Activated CD4-positive, alpha-beta T cell treated with anti-CD3 and anti-CD28 coated beads for 36 hours (primary cell): ENCODE results near the gene RNU5B-1. TPM values are rescaled to one million over a fixed set of nuclear protein-coding genes. Genes with fewer than 3 reads are reported as not detected.

Experiments
- ATAC-seq: fragments of 200-7000 bp; cut with Tn5 transposase; one replicate; pipeline ENCODE4 v1.10.0; 2021; ENCODE audit warnings: mild to moderate bottlenecking, moderate library complexity
- CTCF ChIA-PET: fragments of 350-600 bp; sonication (Branson Sonifier 250); formaldehyde crosslinking; loops from one replicate; lab custom pipeline; 2021; ENCODE audit warnings: antibody characterized with exemption; lab: Charles Lee
- POLR2A ChIA-PET: fragments of 350-600 bp; sonication (Branson Sonifier 250); formaldehyde crosslinking; loops from one replicate; lab custom pipeline; 2021; ENCODE audit warnings: antibody characterized with exemption, inconsistent platforms; lab: Charles Lee
- DNase-seq: peaks from one replicate; pipeline ENCODE4 v3.0.0-alpha.2; 2020
- H3K27ac Mint-ChIP-seq: one replicate; pipeline ENCODE4 v1.8.0; 2021; ENCODE audit warnings: mixed read lengths
- H3K27me3 Mint-ChIP-seq: one replicate; pipeline ENCODE4 v1.8.0; 2021; ENCODE audit warnings: mixed read lengths
- H3K36me3 Mint-ChIP-seq: one replicate; pipeline ENCODE4 v1.8.0; 2021; ENCODE audit warnings: low read depth, mixed read lengths
- H3K4me1 Mint-ChIP-seq: one replicate; pipeline ENCODE4 v1.8.0; 2021; ENCODE audit warnings: mixed read lengths
- H3K4me3 Mint-ChIP-seq: one replicate; pipeline ENCODE4 v1.8.0; 2021; ENCODE audit warnings: mild to moderate bottlenecking, moderate library complexity, mixed read lengths
- H3K9me3 Mint-ChIP-seq: one replicate; pipeline ENCODE4 v1.8.0; 2021; ENCODE audit warnings: low read depth, mixed read lengths
- intact Hi-C, 2 experiments: fragments of 100-400 bp; cut with DNase I in 1 of 2; cut with micrococcal nuclease in 1 of 2; formaldehyde crosslinking; loops; one replicate each; pipeline versions ENCODE4 v1.14.2 to v1.15.1; 2022 to 2024; cut with DNase I, micrococcal nuclease
- total RNA-seq, 2 experiments: library from RNA; stranded (reverse); gene quantifications; one replicate each; pipeline ENCODE4 v1.2.3, GENCODE V29; 2021

The RNU5B-1 gene
- total RNA-seq, 2 experiments from 2014 or later, result not detected

GRCh38 chr15:65289261-65289854, 15.1 kb upstream of the RNU5B-1 start:
- H3K4me3 Mint-ChIP-seq, result no peak overlapping the region
- POLR2A ChIA-PET, result interaction anchor here (6.6 kb wide), 1 partner anchor 16 kb away, joined by 137 read pairs; the partner anchor contains the start of gene RNU5B-1
- intact Hi-C loops, result no loop called here
- H3K9me3 Mint-ChIP-seq, result no peaks in the 10 kb centered on the region
- no peak overlapping the region for H3K27ac Mint-ChIP-seq
- ATAC-seq, result no peak
- CTCF ChIA-PET, result interaction anchor here (0.7 kb wide), 1 partner anchor 72 kb away, joined by 3 read pairs; no protein-coding TSS in a partner anchor
- DNase-seq, result no peak
- peaks cover 17% of the 10 kb centered on the region for H3K4me1 Mint-ChIP-seq
- H3K27me3 Mint-ChIP-seq, result no peaks in the 10 kb centered on the region
- no peaks in the 10 kb centered on the region for H3K36me3 Mint-ChIP-seq

DNA sequence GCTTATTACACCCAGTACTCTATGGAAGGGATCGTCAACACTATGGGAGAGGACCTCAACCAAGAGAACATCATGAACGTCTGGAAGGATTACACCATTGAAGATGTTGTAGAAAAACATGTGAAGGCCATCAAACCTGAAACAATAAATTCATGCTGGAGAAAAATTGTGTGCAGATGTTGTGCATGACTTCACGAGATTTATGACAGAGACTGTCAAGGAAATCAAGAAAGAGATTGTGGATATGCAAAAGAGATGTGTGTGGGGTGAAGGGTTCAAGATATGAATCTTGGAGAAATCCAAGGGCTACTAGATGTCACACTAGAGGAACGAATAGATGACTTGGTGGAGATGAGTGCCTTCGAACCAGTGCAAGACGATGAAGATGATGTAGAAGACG, 14.2 kb upstream of the RNU5B-1 start:
- no peak for DNase-seq
- H3K4me1 Mint-ChIP-seq, result peaks cover 18% of the 10 kb centered on the region
- intact Hi-C loops, result loop anchor here in 1 of 2 experiments (10.0 kb wide), 1 partner anchor 555 kb away; no protein-coding TSS in a partner anchor
- no peaks in the 10 kb centered on the region for H3K36me3 Mint-ChIP-seq
- no peaks in the 10 kb centered on the region for H3K9me3 Mint-ChIP-seq
- POLR2A ChIA-PET, result interaction anchor here (6.6 kb wide), 1 partner anchor 15 kb away, joined by 137 read pairs; the partner anchor contains the start of gene RNU5B-1
- no peak for ATAC-seq
- no peak overlapping the region for H3K27ac Mint-ChIP-seq
- no peaks in the 10 kb centered on the region for H3K27me3 Mint-ChIP-seq
- H3K4me3 Mint-ChIP-seq, result no peak overlapping the region
- CTCF ChIA-PET, result interaction anchor here (0.7 kb wide), 1 partner anchor 73 kb away, joined by 3 read pairs; no protein-coding TSS in a partner anchor

- no peak for DNase-seq
- H3K4me1 Mint-ChIP-seq, result peaks cover 22% of the 10 kb centered on the region
- no peaks in the 10 kb centered on the region for H3K9me3 Mint-ChIP-seq
- ChIA-PET POLR2A (interaction anchor here (1.0 kb wide), 1 partner anchor 12 kb away, joined by 5 read pairs; the partner anchor contains the start of gene RNU5B-1), CTCF (no interaction called here)
- intact Hi-C loops, result loop anchor here in 1 of 2 experiments (10.0 kb wide), 1 partner anchor 558 kb away; no protein-coding TSS in a partner anchor
- no peak for ATAC-seq
- no peaks in the 10 kb centered on the region for H3K27me3 Mint-ChIP-seq
- no peak overlapping the region for H3K27ac Mint-ChIP-seq
- no peaks in the 10 kb centered on the region for H3K36me3 Mint-ChIP-seq
- H3K4me3 Mint-ChIP-seq, result no peak overlapping the region
Measured at GRCh38 chr15:65292938-65293518, 11.4 kb upstream of the RNU5B-1 start.

GRCh38 chr15:65298731-65299130, 5.7 kb upstream of the RNU5B-1 start:
- ATAC-seq, result no peak
- DNase-seq, result peak; percentile 21
- ChIA-PET CTCF (interaction anchor here (1.1 to 2.7 kb wide), 4 partner anchors 13 to 404 kb away, joined by 6 to 20 read pairs (median 9); partner anchors contain the start of genes CLPX and PARP16), POLR2A (interaction anchor here (1.7 to 2.3 kb wide), 2 partner anchors 12 to 114 kb away, joined by 11 to 33 read pairs; partner anchors contain the start of genes CLPX and PARP16)
- intact Hi-C loops, result loop anchor here (5.0 to 10.0 kb wide), 3 partner anchors 266 to 1136 kb away; partner anchors contain the start of gene PPIB (in 1 of the 2)
- Mint-ChIP-seq H3K4me1 (peaks cover 49% of the 10 kb centered on the region), H3K4me3 (peak overlapping the region; percentile 81), H3K27ac (peak overlapping the region; percentile 97), H3K9me3 (no peaks in the 10 kb centered on the region), H3K27me3 (no peaks in the 10 kb centered on the region), H3K36me3 (no peaks in the 10 kb centered on the region)

DNA sequence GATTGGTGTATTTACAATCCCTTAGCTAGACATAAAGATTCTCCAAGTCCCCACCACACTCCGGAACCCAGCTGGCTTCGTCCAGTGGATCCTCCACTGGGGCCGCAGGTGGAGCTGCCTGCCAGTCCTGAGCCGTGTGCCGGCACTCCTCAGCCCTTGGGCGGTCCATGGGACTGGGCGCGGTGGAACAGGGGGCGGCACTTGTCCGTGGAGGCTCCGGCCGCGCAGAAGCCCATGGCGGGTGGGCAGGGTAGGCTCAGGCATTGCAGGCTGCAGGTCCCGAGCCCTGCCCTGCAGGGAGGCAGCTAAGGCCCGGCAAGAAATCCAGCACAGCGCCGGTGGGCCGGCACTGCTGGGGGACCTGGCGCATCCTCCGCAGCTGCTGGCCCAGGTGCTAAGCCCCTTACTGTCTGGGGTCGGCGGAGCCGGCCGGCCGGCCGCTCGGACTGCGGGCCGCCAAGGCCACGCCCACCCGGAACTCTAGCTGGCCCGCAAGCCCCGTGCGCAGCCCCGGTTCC, 3.5 kb upstream of the RNU5B-1 start:
- ATAC-seq (no peak), DNase-seq (no peak)
- no peaks in the 10 kb centered on the region for H3K27me3 Mint-ChIP-seq
- H3K4me3 Mint-ChIP-seq, result no peak overlapping the region
- no peaks in the 10 kb centered on the region for H3K36me3 Mint-ChIP-seq
- ChIA-PET POLR2A (interaction anchor here (0.5 to 2.3 kb wide), 9 partner anchors 14 to 1296 kb away, joined by 3 to 33 read pairs (median 3); partner anchors contain the start of genes CLPX and PARP16), CTCF (interaction anchor here (0.7 to 2.7 kb wide), 4 partner anchors 15 to 495 kb away, joined by 3 to 20 read pairs (median 8); partner anchors contain the start of genes CLPX and PARP16)
- H3K27ac Mint-ChIP-seq, result peak overlapping the region; percentile 90
- no peaks in the 10 kb centered on the region for H3K9me3 Mint-ChIP-seq
- intact Hi-C loops, result loop anchor here (1.0 to 10.0 kb wide), 9 partner anchors 116 to 1204 kb away; partner anchors contain the start of genes PDCD7 (in 2 of the 2), CLPX (in 1 of the 2), MAP2K1 (in 1 of the 2) and RPL4 (in 1 of the 2)
- peaks cover 60% of the 10 kb centered on the region for H3K4me1 Mint-ChIP-seq

DNA sequence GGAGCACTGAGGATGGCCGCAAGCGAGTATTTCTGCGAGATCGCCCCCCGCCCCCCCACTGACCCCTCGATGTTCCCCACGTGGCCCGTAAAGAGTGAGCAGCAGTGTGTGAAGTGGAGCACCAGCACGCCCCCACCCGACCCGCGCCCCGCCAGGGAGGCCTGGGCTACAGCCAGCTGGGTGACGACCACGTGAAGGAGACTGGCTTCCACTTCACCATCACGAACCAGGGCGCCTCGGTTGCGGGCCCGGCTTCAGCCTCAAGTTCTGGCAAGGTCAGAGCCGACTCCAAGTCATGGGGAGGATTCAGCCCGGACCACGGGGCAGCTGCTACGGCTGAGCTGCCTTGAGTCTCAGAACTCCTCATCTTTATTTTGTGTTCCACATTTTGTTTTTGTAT, 2.4 kb upstream of the RNU5B-1 start:
- CTCF ChIA-PET, result interaction anchor here (1.4 kb wide), 1 partner anchor 116 kb away, joined by 3 read pairs; no protein-coding TSS in a partner anchor

GRCh38 chr15:65303687-65304380, 643 bp upstream of the RNU5B-1 start:
- peak overlapping the region; percentile 89 for H3K4me3 Mint-ChIP-seq
- H3K36me3 Mint-ChIP-seq, result no peaks in the 10 kb centered on the region
- peak overlapping the region; percentile 98 for H3K27ac Mint-ChIP-seq
- H3K9me3 Mint-ChIP-seq, result no peaks in the 10 kb centered on the region
- ChIA-PET POLR2A (interaction anchor here (0.7 to 2.9 kb wide), 21 partner anchors 8 to 606 kb away, joined by 3 to 137 read pairs (median 7); partner anchors contain the start of genes CLPX, HACD3, INTS14 and PARP16), CTCF (interaction anchor here (0.7 to 1.7 kb wide), 3 partner anchors 18 to 284 kb away, joined by 5 to 15 read pairs (median 8); partner anchors contain the start of gene PARP16)
- DNase-seq (peak; percentile 33), ATAC-seq (no peak)
- intact Hi-C loops, result loop anchor here (1.0 to 10.0 kb wide), 16 partner anchors 8 to 1201 kb away; partner anchors contain the start of genes PDCD7 (in 2 of the 2), RNU5A-1 (in 2 of the 2), CLPX (in 1 of the 2) and DENND4A (in 1 of the 2)
- H3K4me1 Mint-ChIP-seq, result peaks cover 43% of the 10 kb centered on the region
- no peaks in the 10 kb centered on the region for H3K27me3 Mint-ChIP-seq

More for the DNA sequence above, 2.4 kb upstream of the RNU5B-1 start:
- DNase-seq (peak; percentile 15), ATAC-seq (no peak)
- no peaks in the 10 kb centered on the region for H3K36me3 Mint-ChIP-seq
- no peaks in the 10 kb centered on the region for H3K27me3 Mint-ChIP-seq
- POLR2A ChIA-PET, result no interaction called here
- H3K4me1 Mint-ChIP-seq, result peaks cover 59% of the 10 kb centered on the region
- intact Hi-C loops, result loop anchor here (5.0 to 10.0 kb wide), 6 partner anchors 170 to 1203 kb away; partner anchors contain the start of genes MAP2K1 (in 1 of the 2), PDCD7 (in 1 of the 2), RPL4 (in 1 of the 2) and SPG21 (in 1 of the 2)
- H3K27ac Mint-ChIP-seq, result no peak overlapping the region
- no peaks in the 10 kb centered on the region for H3K9me3 Mint-ChIP-seq
- no peak overlapping the region for H3K4me3 Mint-ChIP-seq

GRCh38 chr15:65305150-65305758, 777 bp downstream of the RNU5B-1 start:
- Mint-ChIP-seq H3K27ac (peak overlapping the region; percentile 98), H3K4me1 (peaks cover 29% of the 10 kb centered on the region), H3K27me3 (no peaks in the 10 kb centered on the region), H3K36me3 (no peaks in the 10 kb centered on the region), H3K9me3 (no peaks in the 10 kb centered on the region), H3K4me3 (peak overlapping the region; percentile 89)
- ATAC-seq (peak; percentile 22), DNase-seq (no peak)
- intact Hi-C loops, result loop anchor here (2.0 to 10.0 kb wide), 9 partner anchors 172 to 1200 kb away; partner anchors contain the start of genes HACD3 (in 1 of the 2), MAP2K1 (in 1 of the 2), MTFMT (in 1 of the 2) and PDCD7 (in 1 of the 2)
- ChIA-PET CTCF (interaction anchor here (0.6 to 2.5 kb wide), 7 partner anchors 9 to 252 kb away, joined by 3 to 15 read pairs (median 5); partner anchors contain the start of genes CLPX and PARP16), POLR2A (interaction anchor here (0.6 to 2.9 kb wide), 48 partner anchors 8 to 1051 kb away, joined by 3 to 137 read pairs (median 5); partner anchors contain the start of genes CLPX, DENND4A, HACD3 and INTS14)

GRCh38 chr15:65305776-65306175, 1.3 kb downstream of the RNU5B-1 start:
- intact Hi-C loops, result loop anchor here (2.0 to 10.0 kb wide), 9 partner anchors 173 to 1199 kb away; partner anchors contain the start of genes HACD3 (in 1 of the 2), MAP2K1 (in 1 of the 2), MTFMT (in 1 of the 2) and PDCD7 (in 1 of the 2)
- Mint-ChIP-seq H3K4me3 (no peak overlapping the region), H3K27ac (no peak overlapping the region)

More at GRCh38 chr15:65305776-65306175, 1.3 kb downstream of the RNU5B-1 start:
- Mint-ChIP-seq H3K9me3 (no peaks in the 10 kb centered on the region), H3K27me3 (no peaks in the 10 kb centered on the region), H3K36me3 (no peaks in the 10 kb centered on the region), H3K4me1 (peaks cover 25% of the 10 kb centered on the region)
- ATAC-seq, result no peak
- ChIA-PET POLR2A (interaction anchor here (0.7 to 2.9 kb wide), 11 partner anchors 8 to 564 kb away, joined by 5 to 137 read pairs (median 12); partner anchors contain the start of genes CLPX, PARP16, RAB11A and RNU5A-1), CTCF (interaction anchor here (0.6 to 2.5 kb wide), 4 partner anchors 9 to 424 kb away, joined by 3 to 15 read pairs (median 4); partner anchors contain the start of gene PARP16)
- DNase-seq, result no peak
